Left ventricle myocardium inferior (tissue), 1 donor: ENCODE data around the gene GRSF1. TPM values are rescaled to one million over a fixed set of nuclear protein-coding genes. Genes with fewer than 3 reads are reported as not detected.
"Not testable (repeated sequence)": the region's sequence is repeated elsewhere in the genome, so short reads cannot be mapped to it uniquely, and the experiment has no call there.

Experiments used
- DNase-seq: peaks from one replicate; pipeline ENCODE4 v3.0.0-alpha.2; 2020
- H3K27ac ChIP-seq: fragments of 200-600 bp; replicated peaks from 2 replicates; pipeline ENCODE4 v1.8.0; 2021
- H3K27me3 ChIP-seq: fragments of 200-600 bp; 2 replicates; pipeline ENCODE4 v1.8.0; 2021; ENCODE audit warnings: low read depth
- H3K36me3 ChIP-seq: fragments of 200-600 bp; 2 replicates; pipeline ENCODE4 v1.8.0; 2021
- H3K4me1 ChIP-seq: fragments of 200-600 bp; 2 replicates; pipeline ENCODE4 v1.8.0; 2021
- H3K4me3 ChIP-seq: fragments of 200-600 bp; 2 replicates; pipeline ENCODE4 v1.8.0; 2021; ENCODE audit warnings: mild to moderate bottlenecking, moderate library complexity
- H3K9me3 ChIP-seq: fragments of 200-600 bp; replicated peaks from 2 replicates; pipeline ENCODE4 v1.8.0; 2021
- CTCF ChIP-seq: fragments of 200-600 bp; IDR thresholded peaks from 2 replicates; pipeline ENCODE4 v1.8.0; 2021; ENCODE audit warnings: antibody characterized with exemption, mild to moderate bottlenecking, borderline replicate concordance
- intact Hi-C: fragments of 100-400 bp; cut with micrococcal nuclease; formaldehyde crosslinking; loops from one replicate; pipeline ENCODE4 v1.11.0; 2022
- total RNA-seq: library from RNA; stranded (reverse); fragmentation: NEBNext Ultra II Directional; extraction: Animal tissue kit (Norgen Biotek cat#: 25700); gene quantifications from one replicate; pipeline ENCODE4 v1.2.1, GENCODE V29; 2021
- donor health status: DM: no; HTN: yes; CAD: no; lungs with severe emphysema.

Gene GRSF1
- total RNA-seq, 1 donor from 2014 or later, result 108 TPM

GRCh38 chr4:70772929-70773555 lies 66.6 kb downstream of the GRSF1 start:
- H3K27ac ChIP-seq, result no peak overlapping the region
- DNase-seq, result no peak
- H3K36me3 ChIP-seq, result peaks cover 70% of the 10 kb centered on the region
- peaks cover 4% of the 10 kb centered on the region for H3K4me1 ChIP-seq
- no peaks in the 10 kb centered on the region for H3K27me3 ChIP-seq
- H3K4me3 ChIP-seq, result no peak overlapping the region
- H3K9me3 ChIP-seq, result no peaks in the 10 kb centered on the region
- TF ChIP-seq CTCF, result no peak
- intact Hi-C loops, result no loop called here

- H3K36me3 ChIP-seq, result peaks cover 75% of the 10 kb centered on the region
- H3K4me1 ChIP-seq, H3K4me3 ChIP-seq, DNase-seq, H3K27me3 ChIP-seq, H3K9me3 ChIP-seq, H3K27ac ChIP-seq: not testable (repeated sequence)
- intact Hi-C loops, result loop anchor here (10.0 kb wide), 1 partner anchor 45 kb away; no protein-coding TSS in a partner anchor
Measured at GRCh38 chr4:70769396-70769795, 70.3 kb downstream of the GRSF1 start.

GRCh38 chr4:70768301-70768948 lies 71.3 kb downstream of the GRSF1 start:
- DNase-seq, result no peak
- no peak overlapping the region for H3K27ac ChIP-seq
- intact Hi-C loops, result loop anchor here (10.0 kb wide), 1 partner anchor 46 kb away; no protein-coding TSS in a partner anchor
- peaks cover 85% of the 10 kb centered on the region for H3K36me3 ChIP-seq
- H3K9me3 ChIP-seq, result no peaks in the 10 kb centered on the region
- TF ChIP-seq CTCF, result no peak
- H3K4me3 ChIP-seq, result no peak overlapping the region
- H3K4me1 ChIP-seq, result peaks cover 4% of the 10 kb centered on the region
- no peaks in the 10 kb centered on the region for H3K27me3 ChIP-seq

Other genes starting within 250 kb of the GRSF1 start
- gene AMBN, start 247.6 kb downstream of the GRSF1 start, total RNA-seq, result not detected
- gene ENAM, start 211.1 kb downstream of the GRSF1 start, total RNA-seq, result 6.2 TPM
- 6.9 TPM for gene JCHAIN, start 173.4 kb downstream of the GRSF1 start, total RNA-seq
- gene UTP3, start 151.4 kb downstream of the GRSF1 start, total RNA-seq, result 15.8 TPM
- gene RUFY3, start 117.9 kb downstream of the GRSF1 start, total RNA-seq, result 20.5 TPM
- 18.3 TPM for gene MOB1B, start 62.5 kb upstream of the GRSF1 start, total RNA-seq
- gene DCK, start 153.8 kb upstream of the GRSF1 start, total RNA-seq, result 7.5 TPM